OCI-LY1 (cell line): ENCODE measurements around the gene CDH4.

ENCODE experiments used
- H2AFZ ChIP-seq: fragments of 200-600 bp; sonication (generic), shearing (Covaris generic); 2 replicates; pipeline ENCODE4 v1.6.0; 2014; ENCODE audit warnings: antibody characterized with exemption, mild to moderate bottlenecking, low read length
- H3F3A ChIP-seq: fragments of 200-600 bp; sonication (generic), shearing (Covaris generic); 2 replicates; pipeline ENCODE4 v1.6.0; 2014; ENCODE audit warnings: mild to moderate bottlenecking, antibody characterized with exemption, low read length, moderate library complexity; ENCODE audit not compliant: insufficient read depth
- H3K27ac ChIP-seq: fragments of 200-600 bp; sonication (generic); 2 replicates; pipeline ENCODE4 v1.5.1; 2014; ENCODE audit warnings: low read length, mixed run types, mild to moderate bottlenecking, low read depth; ENCODE audit not compliant: poor library complexity, severe bottlenecking
- H3K27me3 ChIP-seq: fragments of 200-600 bp; sonication (generic); 2 replicates; pipeline ENCODE4 v1.6.0; 2014; ENCODE audit warnings: antibody characterized with exemption, mild to moderate bottlenecking, low read length, moderate library complexity; ENCODE audit not compliant: insufficient read depth
- H3K36me3 ChIP-seq: fragments of 200-600 bp; sonication (generic); 2 replicates; pipeline ENCODE4 v1.6.1; 2014; ENCODE audit warnings: mild to moderate bottlenecking, antibody characterized with exemption, low read length, moderate library complexity, mixed read lengths; ENCODE audit not compliant: insufficient read depth
- H3K4me1 ChIP-seq: fragments of 200-600 bp; sonication (generic); 2 replicates; pipeline ENCODE4 v1.5.1; 2014; ENCODE audit warnings: mild to moderate bottlenecking, low read length, moderate library complexity; ENCODE audit not compliant: insufficient read depth, severe bottlenecking
- H3K4me2 ChIP-seq: fragments of 200-600 bp; sonication (generic), shearing (Covaris generic); 2 replicates; pipeline ENCODE4 v1.6.1; 2014; ENCODE audit warnings: low read length
- H3K4me3 ChIP-seq: fragments of 200-600 bp; sonication (generic); 2 replicates; pipeline ENCODE4 v1.5.1; 2014; ENCODE audit warnings: low read length, low read depth, mild to moderate bottlenecking, mixed read lengths; ENCODE audit not compliant: poor library complexity, severe bottlenecking
- H3K79me2 ChIP-seq: fragments of 200-600 bp; shearing (Covaris generic); 2 replicates; pipeline ENCODE4 v1.6.1; 2016; ENCODE audit warnings: mixed run types, low read length, mixed read lengths; ENCODE audit not compliant: insufficient read depth
- H3K9ac ChIP-seq: fragments of 200-600 bp; sonication (generic), shearing (Covaris generic); 2 replicates; pipeline ENCODE4 v1.6.1; 2014; ENCODE audit warnings: mild to moderate bottlenecking, low read length, mixed read lengths
- H3K9me2 ChIP-seq: fragments of 200-600 bp; sonication (generic), shearing (Covaris generic); 2 replicates; pipeline ENCODE4 v1.6.1; 2014; ENCODE audit warnings: low read depth, mild to moderate bottlenecking, low read length, mixed read lengths
- H3K9me3 ChIP-seq: fragments of 200-600 bp; shearing (Covaris generic); 2 replicates; pipeline ENCODE4 v1.6.1; 2014; ENCODE audit warnings: low read length, mixed read lengths
- H4K20me1 ChIP-seq: fragments of 200-600 bp; sonication (generic), shearing (Covaris generic); 2 replicates; pipeline ENCODE4 v1.6.0; 2016; ENCODE audit warnings: mild to moderate bottlenecking, low read length; ENCODE audit not compliant: insufficient read depth
- CTCF ChIP-seq: fragments of 200-600 bp; sonication (generic), shearing (Covaris generic); IDR thresholded peaks from 2 replicates; pipeline ENCODE4 v1.5.1; 2017; ENCODE audit warnings: mild to moderate bottlenecking, antibody characterized with exemption, low read length, moderate library complexity, mixed read lengths
- EZH2 ChIP-seq: fragments of 200-600 bp; sonication (generic), shearing (Covaris generic); IDR thresholded peaks from 2 replicates; pipeline ENCODE4 v1.8.0; 2017; ENCODE audit warnings: borderline replicate concordance, mixed run types, mild to moderate bottlenecking, antibody characterized with exemption, low read length, moderate library complexity, mixed read lengths

CDH4 gene

GRCh38 chr20:61535536-61535935 lies 283.5 kb downstream of the CDH4 start:
- Histone ChIP-seq H4K20me1 (no peaks in the 10 kb centered on the region), H3K9me2 (no peaks in the 10 kb centered on the region)
- TF ChIP-seq CTCF: no peak
- no peak for TF ChIP-seq EZH2

GRCh38 chr20:61535956-61536355 lies 283.9 kb downstream of the CDH4 start:
- H3K4me2 ChIP-seq: no peak overlapping the region
- TF ChIP-seq CTCF (no peak), EZH2 (no peak)

More at GRCh38 chr20:61535536-61535935, 283.5 kb downstream of the CDH4 start:
- no peaks in the 10 kb centered on the region for H3F3A ChIP-seq
- H3K36me3 ChIP-seq: no peaks in the 10 kb centered on the region
- H3K27me3 ChIP-seq: 0 out of 2 replicates have a peak, but pooled peaks cover 2% of the 10 kb centered on the region
- no peak overlapping the region for H3K27ac ChIP-seq
- no peak overlapping the region for H3K4me2 ChIP-seq
- no peaks in the 10 kb centered on the region for H3K4me1 ChIP-seq
- no peaks in the 10 kb centered on the region for H3K9me3 ChIP-seq
- no peaks in the 10 kb centered on the region for H3K79me2 ChIP-seq
- H2AFZ ChIP-seq: no peak overlapping the region
- H3K4me3 ChIP-seq: no peak overlapping the region
- H3K9ac ChIP-seq: no peak overlapping the region

GRCh38 chr20:61536671-61537070 lies 284.6 kb downstream of the CDH4 start:
- Histone ChIP-seq H3K36me3 (no peaks in the 10 kb centered on the region), H3K27me3 (0 out of 2 replicates have a peak, but pooled peaks cover 2% of the 10 kb centered on the region), H4K20me1 (no peaks in the 10 kb centered on the region), H3K9ac (no peak overlapping the region), H2AFZ (no peak overlapping the region), H3K4me3 (no peak overlapping the region), H3K4me1 (no peaks in the 10 kb centered on the region), H3K9me3 (no peaks in the 10 kb centered on the region), H3K9me2 (no peaks in the 10 kb centered on the region), H3F3A (no peaks in the 10 kb centered on the region), H3K4me2 (no peak overlapping the region), H3K79me2 (no peaks in the 10 kb centered on the region), H3K27ac (no peak overlapping the region)
- TF ChIP-seq EZH2: no peak
- no peak for TF ChIP-seq CTCF

More at GRCh38 chr20:61535956-61536355, 283.9 kb downstream of the CDH4 start:
- no peaks in the 10 kb centered on the region for H3F3A ChIP-seq
- H3K79me2 ChIP-seq: no peaks in the 10 kb centered on the region
- no peaks in the 10 kb centered on the region for H3K4me1 ChIP-seq
- H3K9me2 ChIP-seq: no peaks in the 10 kb centered on the region
- H3K27me3 ChIP-seq: 0 out of 2 replicates have a peak, but pooled peaks cover 2% of the 10 kb centered on the region
- no peak overlapping the region for H3K27ac ChIP-seq
- no peaks in the 10 kb centered on the region for H4K20me1 ChIP-seq
- H2AFZ ChIP-seq: no peak overlapping the region
- H3K4me3 ChIP-seq: no peak overlapping the region
- H3K36me3 ChIP-seq: no peaks in the 10 kb centered on the region
- no peaks in the 10 kb centered on the region for H3K9me3 ChIP-seq
- H3K9ac ChIP-seq: no peak overlapping the region
